HCT116 (cell line): Measurements from ENCODE around the gene ALK. TPM values are rescaled to one million over a fixed set of nuclear protein-coding genes. Genes with fewer than 3 reads are reported as not detected.

Source experiments
- ATAC-seq: fragments of 200-7000 bp; cut with Tn5 transposase; 2 replicates; pipeline ENCODE4 v1.9.1; 2020; ENCODE audit warnings: mild to moderate bottlenecking, moderate library complexity
- BruUV-seq: library from RNA; stranded (reverse); fragments of 400-500 nt; replicated peaks from 2 replicates; lab custom pipeline; 2021; lab: Mats Ljungman, UMichigan
- CTCF ChIA-PET: fragments of 300-600 bp; sonication (Branson Sonifier 250); formaldehyde crosslinking; loops from one replicate; lab custom pipeline; 2021; ENCODE audit warnings: antibody characterized with exemption; lab: Charles Lee
- POLR2A ChIA-PET: fragments of 300-600, 350-600 bp; sonication (Branson Sonifier 250); formaldehyde crosslinking; loops from one replicate; lab custom pipeline; 2021; ENCODE audit warnings: antibody characterized with exemption; lab: Charles Lee
- RAD21 ChIA-PET, 2 experiments: fragments of 300-600 bp; sonication (Branson Sonifier 250); formaldehyde crosslinking; loops; one replicate each; lab custom pipeline; 2023; ENCODE audit warnings: low total read pairs in 2 of 2; ENCODE audit not compliant: uncharacterized antibody in 2 of 2, unreplicated experiment in 2 of 2, low non-redundant PET in 1 of 2; lab: Charles Lee
- DNase-seq: peaks from one replicate; pipeline ENCODE4 v3.0.0-alpha.2; 2010; ENCODE audit warnings: low read depth, low spot score
- H2AFZ ChIP-seq: fragments of 200-600 bp; shearing (Covaris generic), sonication (generic); 2 replicates; pipeline ENCODE4 v1.6.1; 2017; ENCODE audit warnings: low read depth, mixed run types, mixed read lengths, antibody characterized with exemption, low read length; ENCODE audit not compliant: poor library complexity, severe bottlenecking
- H3K27ac ChIP-seq: 2 replicates; pipeline ENCODE4 v1.5.1; 2012; ENCODE audit warnings: low read depth, low read length
- H3K27me3 ChIP-seq: fragments of 200-600 bp; sonication (generic); 2 replicates; pipeline ENCODE4 v1.6.1; 2016; ENCODE audit warnings: mixed run types, low read length, mixed read lengths; ENCODE audit not compliant: insufficient read depth
- H3K36me3 ChIP-seq, 2 experiments: fragments of 200-500 bp in 1 of 2; fragments of 200-600 bp in 1 of 2; sonication (Bioruptor generic) in 1 of 2; sonication (generic) in 1 of 2; 2 replicates each; pipeline versions ENCODE4 v1.5.1 to v1.6.1; 2014 to 2016; ENCODE audit warnings: low read length in 2 of 2, inconsistent platforms in 1 of 2, mixed read lengths in 1 of 2, mixed run types in 1 of 2; ENCODE audit not compliant: insufficient read depth in 2 of 2, control insufficient read depth in 1 of 2
- H3K4me1 ChIP-seq, 2 experiments: fragments of 200-600 bp in 1 of 2; sonication (generic) in 1 of 2; 2 replicates each; pipeline versions ENCODE4 v1.5.1 to v1.6.1; 2012 to 2017; ENCODE audit warnings: low read length in 2 of 2, inconsistent platforms in 1 of 2, mild to moderate bottlenecking in 1 of 2, mixed read lengths in 1 of 2, mixed run types in 1 of 2, moderate library complexity in 1 of 2; ENCODE audit not compliant: insufficient read depth in 2 of 2, control insufficient read depth in 1 of 2
- H3K4me2 ChIP-seq: fragments of 200-600 bp; sonication (generic); 2 replicates; pipeline ENCODE4 v1.6.1; 2017; ENCODE audit warnings: mixed run types, low read length, mixed read lengths
- H3K4me3 ChIP-seq, 2 experiments: fragments of 200-600 bp in 1 of 2; sonication (generic) in 1 of 2; replicated peaks in 1 of 2; 2 replicates each; pipeline ENCODE4 v1.5.1; 2011 to 2016; ENCODE audit warnings: low read length in 2 of 2, control low read depth in 1 of 2, low read depth in 1 of 2, mild to moderate bottlenecking in 1 of 2, mixed read lengths in 1 of 2, mixed run types in 1 of 2
- H3K79me2 ChIP-seq: fragments of 200-600 bp; sonication (generic); 2 replicates; pipeline ENCODE4 v1.6.1; 2017; ENCODE audit warnings: mild to moderate bottlenecking, mixed run types, low read length, moderate library complexity, mixed read lengths; ENCODE audit not compliant: insufficient read depth
- H3K9ac ChIP-seq: fragments of 200-600 bp; sonication (generic); 2 replicates; pipeline ENCODE4 v1.6.1; 2016; ENCODE audit warnings: low read length, mixed read lengths
- H3K9me2 ChIP-seq: fragments of 200-600 bp; sonication (generic), shearing (Covaris generic); 2 replicates; pipeline ENCODE4 v1.6.1; 2017; ENCODE audit warnings: mixed run types, mild to moderate bottlenecking, moderate library complexity; ENCODE audit not compliant: insufficient read depth
- H3K9me3 ChIP-seq, 2 experiments: fragments of 200-500 bp in 1 of 2; fragments of 200-600 bp in 1 of 2; sonication (Bioruptor generic) in 1 of 2; sonication (generic) in 1 of 2; 2 replicates each; pipeline ENCODE4 v1.6.1; 2014 to 2017; ENCODE audit warnings: low read length in 2 of 2, mixed read lengths in 2 of 2, inconsistent platforms in 1 of 2, low read depth in 1 of 2, mild to moderate bottlenecking in 1 of 2, mixed run types in 1 of 2, moderate library complexity in 1 of 2; ENCODE audit not compliant: control insufficient read depth in 1 of 2, insufficient read depth in 1 of 2
- H4K20me1 ChIP-seq: fragments of 200-600 bp; sonication (generic), shearing (Covaris generic); 2 replicates; pipeline ENCODE4 v1.6.1; 2017; ENCODE audit warnings: mixed run types, mild to moderate bottlenecking, moderate library complexity; ENCODE audit not compliant: insufficient read depth
- ATF3 ChIP-seq: IDR thresholded peaks from 2 replicates; pipeline ENCODE4 v1.6.1; 2012
- ELF1 ChIP-seq: IDR thresholded peaks from 2 replicates; pipeline ENCODE4 v1.6.1; 2012; ENCODE audit warnings: low read depth, borderline replicate concordance
- EZH2 ChIP-seq: fragments of 200-600 bp; sonication (generic); IDR thresholded peaks from 2 replicates; pipeline ENCODE4 v1.6.1; 2017; ENCODE audit warnings: antibody characterized with exemption, mixed run types
- EZH2phosphoT487 ChIP-seq: fragments of 200-600 bp; IDR thresholded peaks from 2 replicates; pipeline ENCODE4 v1.6.1; 2018; ENCODE audit warnings: antibody characterized with exemption, borderline replicate concordance
- FOSL1 ChIP-seq: IDR thresholded peaks from 2 replicates; pipeline ENCODE4 v1.6.1; 2012; ENCODE audit warnings: low read depth
- MAX ChIP-seq: IDR thresholded peaks from 2 replicates; pipeline ENCODE4 v1.6.1; 2012
- POLR2A ChIP-seq: IDR thresholded peaks from 2 replicates; pipeline ENCODE4 v1.7.0; 2011; ENCODE audit warnings: borderline replicate concordance; ENCODE audit not compliant: insufficient read depth, insufficient read length; ENCODE audit errors: extremely low read depth
- POLR2AphosphoS5 ChIP-seq: IDR thresholded peaks from 2 replicates; pipeline ENCODE4 v1.6.1; 2011; ENCODE audit warnings: mild to moderate bottlenecking, low read depth, low read length, moderate library complexity
- RAD21 ChIP-seq: IDR thresholded peaks from 2 replicates; pipeline ENCODE4 v1.6.1; 2012; ENCODE audit warnings: low read depth, mild to moderate bottlenecking
- REST ChIP-seq: IDR thresholded peaks from 2 replicates; pipeline ENCODE4 v1.6.1; 2012; ENCODE audit warnings: low read depth
- SP1 ChIP-seq: IDR thresholded peaks from 2 replicates; pipeline ENCODE4 v1.6.1; 2012; ENCODE audit warnings: low read depth
- SRF ChIP-seq: IDR thresholded peaks from 2 replicates; pipeline ENCODE4 v1.6.1; 2012; ENCODE audit warnings: low read depth
- ZBTB33 ChIP-seq: IDR thresholded peaks from 2 replicates; pipeline ENCODE4 v1.6.1; 2011; ENCODE audit warnings: mild to moderate bottlenecking, low read length, moderate library complexity; ENCODE audit not compliant: insufficient replicate concordance; ENCODE audit errors: extremely low read depth
- ZFX ChIP-seq: fragments of 450-650 bp; IDR thresholded peaks from 2 replicates; pipeline ENCODE4 v1.6.1; 2017
- ZNF274 ChIP-seq: fragments of 200-500 bp; sonication (Bioruptor generic); IDR thresholded peaks from 2 replicates; pipeline ENCODE4 v1.6.1; 2014; ENCODE audit warnings: mild to moderate bottlenecking, low read depth, low read length, inconsistent platforms
- intact Hi-C: fragments of 100-400 bp; cut with micrococcal nuclease; formaldehyde crosslinking; loops from 2 replicates; pipeline ENCODE4 v1.10.0; 2022
- total RNA-seq: library from RNA; stranded (reverse); gene quantifications from one replicate; pipeline ENCODE4 v1.2.1, GENCODE V29; 2021; ENCODE audit not compliant: unreplicated experiment

The ALK gene
- total RNA-seq, 1 experiment from 2014 or later, result not detected

- no peak for TF ChIP-seq MAX
- TF ChIP-seq REST, result no peak
- no peak for TF ChIP-seq ATF3
- no peak for TF ChIP-seq ZBTB33
- no peak for TF ChIP-seq POLR2A
- TF ChIP-seq FOSL1, result no peak
- no peak for TF ChIP-seq SRF
- TF ChIP-seq ELF1, result no peak
- no peak for TF ChIP-seq POLR2AphosphoS5
- TF ChIP-seq ZNF274, result no peak
- TF ChIP-seq RAD21, result no peak
- TF ChIP-seq EZH2phosphoT487, result no peak
- no peak for TF ChIP-seq ZFX
- TF ChIP-seq SP1, result no peak
- TF ChIP-seq EZH2, result no peak
- BruUV-seq, result no TSS peak
- H3K9me3 ChIP-seq, result peaks cover 0 to 4% of the 10 kb centered on the region in 2 experiments; a peak in 1 of 4 replicates
- H3K36me3 ChIP-seq, result peaks cover 0 to 5% of the 10 kb centered on the region in 2 experiments; a peak in 1 of 4 replicates
- H2AFZ ChIP-seq, result no peak overlapping the region
- DNase-seq (no peak), ATAC-seq (no peak)
- no peak overlapping the region for H3K9ac ChIP-seq
- H3K27me3 ChIP-seq, result no peaks in the 10 kb centered on the region
- H3K9me2 ChIP-seq, result no peaks in the 10 kb centered on the region
- 0 out of 2 replicates have a peak, but pooled peaks cover 3% of the 10 kb centered on the region for H3K79me2 ChIP-seq
- H3K4me3 ChIP-seq, result no peak overlapping the region
- H4K20me1 ChIP-seq, result no peaks in the 10 kb centered on the region
- ChIA-PET CTCF (no interaction called here), RAD21 (no interaction called here), POLR2A (no interaction called here)
- no peak overlapping the region for H3K27ac ChIP-seq
- no peak overlapping the region for H3K4me2 ChIP-seq
- H3K4me1 ChIP-seq, result no peaks in the 10 kb centered on the region
- intact Hi-C loops, result no loop called here
Measured at GRCh38 chr2:29184531-29184930, 736.9 kb downstream of the ALK start.
